ENCODE results near the gene CR1L. TPM values are rescaled to one million over a fixed set of nuclear protein-coding genes. Genes with fewer than 3 reads are reported as not detected.

Gene CR1L
- total RNA-seq: not detected

GRCh38 chr1:207644852-207645634 is at the start of gene CR1L:
TSS of gene CR1L (plus strand) at chr1:207645133. CDS start at chr1:207645234, 101 bp downstream.
- intact Hi-C loops (cut with DNase I): loop anchor here (10.0 kb wide), 1 partner anchor 150 kb away; no protein-coding TSS in a partner anchor
- Histone ChIP-seq H3K36me3 (no peaks in the 10 kb centered on the region), H3K27ac (no peak within 1 kb of the TSS), H3K4me3 (peak within 1 kb of the TSS; percentile 40 to 45), H3K4me1 (replicated peaks) (no peaks in the 10 kb centered on the region), H3K27me3 (replicated peaks; ENCODE audit: insufficient read depth) (no peaks in the 10 kb centered on the region), H3K9me3 (no peaks in the 10 kb centered on the region)
- DNase-seq (ENCODE audit: low spot score): peak; percentile 65
- TF ChIP-seq POLR2AphosphoS5 (IDR thresholded peaks at IDR 0.05): no peak
- TF ChIP-seq POLR2A (IDR thresholded peaks at IDR 0.05): no peak
- TF ChIP-seq, protein P1, sequence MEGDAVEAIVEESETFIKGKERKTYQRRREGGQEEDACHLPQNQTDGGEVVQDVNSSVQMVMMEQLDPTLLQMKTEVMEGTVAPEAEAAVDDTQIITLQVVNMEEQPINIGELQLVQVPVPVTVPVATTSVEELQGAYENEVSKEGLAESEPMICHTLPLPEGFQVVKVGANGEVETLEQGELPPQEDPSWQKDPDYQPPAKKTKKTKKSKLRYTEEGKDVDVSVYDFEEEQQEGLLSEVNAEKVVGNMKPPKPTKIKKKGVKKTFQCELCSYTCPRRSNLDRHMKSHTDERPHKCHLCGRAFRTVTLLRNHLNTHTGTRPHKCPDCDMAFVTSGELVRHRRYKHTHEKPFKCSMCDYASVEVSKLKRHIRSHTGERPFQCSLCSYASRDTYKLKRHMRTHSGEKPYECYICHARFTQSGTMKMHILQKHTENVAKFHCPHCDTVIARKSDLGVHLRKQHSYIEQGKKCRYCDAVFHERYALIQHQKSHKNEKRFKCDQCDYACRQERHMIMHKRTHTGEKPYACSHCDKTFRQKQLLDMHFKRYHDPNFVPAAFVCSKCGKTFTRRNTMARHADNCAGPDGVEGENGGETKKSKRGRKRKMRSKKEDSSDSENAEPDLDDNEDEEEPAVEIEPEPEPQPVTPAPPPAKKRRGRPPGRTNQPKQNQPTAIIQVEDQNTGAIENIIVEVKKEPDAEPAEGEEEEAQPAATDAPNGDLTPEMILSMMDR (IDR thresholded peaks at IDR 0.05): no peak
- WGBS: 4% methylated on average over 64 of the region's 65 CpGs

- no peak overlapping the region for H3K4me3 ChIP-seq
- 46% methylated on average over 6 of the region's 6 CpGs for WGBS
- H3K9me3 ChIP-seq: no peaks in the 10 kb centered on the region
- H3K27ac ChIP-seq: no peak overlapping the region
- DNase-seq (ENCODE audit: low spot score): no peak
- H3K36me3 ChIP-seq: no peaks in the 10 kb centered on the region
- no peaks in the 10 kb centered on the region for H3K4me1 ChIP-seq (replicated peaks)
- no peak for TF ChIP-seq POLR2A (IDR thresholded peaks at IDR 0.05)
- no peak for TF ChIP-seq POLR2AphosphoS5 (IDR thresholded peaks at IDR 0.05)
- TF ChIP-seq, protein P1 (IDR thresholded peaks at IDR 0.05): no peak
- H3K27me3 ChIP-seq (replicated peaks; ENCODE audit: insufficient read depth): no peaks in the 10 kb centered on the region
- intact Hi-C loops (cut with DNase I): no loop called here
Measured at GRCh38 chr1:207603777-207604176, 41.2 kb upstream of the CR1L start.

DNA sequence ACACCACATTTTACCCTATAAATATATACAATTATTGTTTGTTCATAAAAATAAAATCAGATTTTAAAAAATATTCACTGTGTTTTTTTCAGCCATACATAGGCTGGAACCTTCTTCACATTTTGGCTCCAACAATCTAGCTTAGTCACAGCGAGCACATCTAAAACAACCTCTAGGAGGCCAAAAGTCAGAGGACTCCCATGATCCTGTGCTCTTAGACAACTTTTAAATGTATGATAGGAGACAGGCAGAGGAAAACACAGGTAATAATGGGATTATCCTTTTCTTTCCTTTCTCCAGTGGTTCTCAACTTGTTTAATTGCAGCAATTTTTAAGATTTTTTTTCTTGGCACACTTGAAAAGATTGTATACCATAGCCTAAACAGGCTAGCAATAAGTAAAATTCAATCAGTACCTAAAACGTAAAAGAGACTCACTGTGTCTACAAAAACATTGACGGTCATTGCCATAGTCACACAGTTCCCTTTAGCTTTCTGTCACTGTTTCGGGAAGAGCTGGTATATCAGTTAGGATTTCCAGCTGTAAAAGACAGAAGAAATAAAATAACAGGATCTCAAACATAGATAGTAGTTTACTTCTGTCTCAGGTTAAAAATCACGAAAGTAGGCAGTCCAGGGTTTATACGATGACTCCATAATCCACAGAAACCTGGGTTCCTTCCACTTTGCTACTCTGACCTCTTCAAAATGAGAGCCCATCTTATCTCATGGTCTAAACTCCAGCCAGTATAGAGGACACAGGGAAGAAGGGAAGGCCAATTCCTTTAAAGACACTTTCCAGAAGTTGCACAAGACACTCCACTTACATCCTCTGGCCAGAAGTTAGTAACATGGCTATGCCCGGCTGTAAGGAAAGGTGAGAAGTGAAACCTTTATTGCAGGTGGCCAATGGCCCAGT is 39.2 kb upstream of the CR1L start:
- Histone ChIP-seq H3K36me3 (no peaks in the 10 kb centered on the region), H3K9me3 (no peaks in the 10 kb centered on the region), H3K4me1 (replicated peaks) (no peaks in the 10 kb centered on the region), H3K27me3 (replicated peaks; ENCODE audit: insufficient read depth) (no peaks in the 10 kb centered on the region), H3K4me3 (no peak overlapping the region), H3K27ac (no peak overlapping the region)
- intact Hi-C loops (cut with DNase I): no loop called here
- no peak for DNase-seq (ENCODE audit: low spot score)
- TF ChIP-seq, protein P1 (IDR thresholded peaks at IDR 0.05): no peak
- TF ChIP-seq POLR2A (IDR thresholded peaks at IDR 0.05): no peak
- no peak for TF ChIP-seq POLR2AphosphoS5 (IDR thresholded peaks at IDR 0.05)
- WGBS: 90% methylated on average over 7 of the region's 7 CpGs

- intact Hi-C loops (cut with DNase I): no loop called here
- Histone ChIP-seq H3K27me3 (replicated peaks; ENCODE audit: insufficient read depth) (no peaks in the 10 kb centered on the region), H3K9me3 (no peaks in the 10 kb centered on the region), H3K4me3 (no peak overlapping the region), H3K27ac (no peak overlapping the region), H3K36me3 (no peaks in the 10 kb centered on the region), H3K4me1 (replicated peaks) (no peaks in the 10 kb centered on the region)
- TF ChIP-seq POLR2AphosphoS5 (IDR thresholded peaks at IDR 0.05) (no peak), POLR2A (IDR thresholded peaks at IDR 0.05) (no peak)
- TF ChIP-seq, protein P1 (IDR thresholded peaks at IDR 0.05): no peak
- DNase-seq (ENCODE audit: low spot score): no peak
- WGBS: 39% methylated on average over 2 of the region's 2 CpGs
Measured at GRCh38 chr1:207606362-207606755, 38.6 kb upstream of the CR1L start.
